Uterus (tissue), 4 donors: Measurements from ENCODE around the gene NUDT1. TPM values are rescaled to one million over a fixed set of nuclear protein-coding genes. Genes with fewer than 3 reads are reported as not detected.

Source experiments
- DNase-seq, 2 donors: peaks; one replicate each; pipeline ENCODE4 v3.0.0-alpha.2; 2019 to 2020
- H3K27ac ChIP-seq, 2 donors: fragments of 200-600 bp; sonication (generic); 1 replicate in 1 of 2; 2 replicates in 1 of 2; pipeline ENCODE4 v1.5.1; 2016 to 2018
- H3K27me3 ChIP-seq, 2 donors: fragments of 200-600 bp; sonication (generic); one replicate each; pipeline ENCODE4 v1.5.1; 2018 to 2019; ENCODE audit warnings: control low read depth in 1 of 2
- H3K36me3 ChIP-seq, 2 donors: fragments of 200-600 bp; sonication (generic); one replicate each; pipeline ENCODE4 v1.5.1; 2019; ENCODE audit warnings: control low read depth in 1 of 2
- H3K4me1 ChIP-seq, 2 donors: fragments of 200-600 bp; sonication (generic); one replicate each; pipeline ENCODE4 v1.5.1; 2018 to 2019; ENCODE audit warnings: control low read depth in 1 of 2
- H3K4me3 ChIP-seq, 2 donors: fragments of 200-600 bp; sonication (generic); 1 replicate in 1 of 2; 2 replicates in 1 of 2; pipeline ENCODE4 v1.5.1; 2018 to 2019; ENCODE audit warnings: mild to moderate bottlenecking in 1 of 2
- H3K9me3 ChIP-seq, 2 donors: fragments of 200-600 bp; sonication (generic); one replicate each; pipeline ENCODE4 v1.5.1; 2019; ENCODE audit warnings: control low read depth in 1 of 2
- CTCF ChIP-seq, 4 experiments: fragments of 200-600 bp in 2 of 4; fragments of 450-650 bp in 2 of 4; sonication (generic) in 2 of 4; IDR thresholded peaks; one replicate each; pipeline ENCODE4 v1.5.1; 2016 to 2019; ENCODE audit warnings: antibody characterized with exemption in 4 of 4, mild to moderate bottlenecking in 2 of 4, moderate library complexity in 1 of 4
- POLR2A ChIP-seq, 2 donors: fragments of 450-650 bp; IDR thresholded peaks; one replicate each; pipeline ENCODE4 v1.6.1; 2016; ENCODE audit warnings: antibody characterized with exemption in 2 of 2, mild to moderate bottlenecking in 1 of 2, moderate library complexity in 1 of 2
- intact Hi-C: fragments of 100-400 bp; cut with DNase I; formaldehyde crosslinking; loops from one replicate; pipeline ENCODE4 v1.15.1; 2023; ENCODE audit warnings: low total_unique reads
- total RNA-seq, 4 donors: library from RNA; depleted of rRNA in 3 of 4; stranded (reverse); fragments of >200 nt in 3 of 4; gene quantifications; one replicate each; pipeline versions ENCODE4 v1.1.0 to v1.2.4, GENCODE V29; 2014 to 2023
- donor health status: DM: yes; HTN: yes; CAD: no.

The NUDT1 gene
- total RNA-seq, 4 donors from 2014 or later: 2.4 to 13.1 (median 7.6) TPM; not detected in 1

DNA sequence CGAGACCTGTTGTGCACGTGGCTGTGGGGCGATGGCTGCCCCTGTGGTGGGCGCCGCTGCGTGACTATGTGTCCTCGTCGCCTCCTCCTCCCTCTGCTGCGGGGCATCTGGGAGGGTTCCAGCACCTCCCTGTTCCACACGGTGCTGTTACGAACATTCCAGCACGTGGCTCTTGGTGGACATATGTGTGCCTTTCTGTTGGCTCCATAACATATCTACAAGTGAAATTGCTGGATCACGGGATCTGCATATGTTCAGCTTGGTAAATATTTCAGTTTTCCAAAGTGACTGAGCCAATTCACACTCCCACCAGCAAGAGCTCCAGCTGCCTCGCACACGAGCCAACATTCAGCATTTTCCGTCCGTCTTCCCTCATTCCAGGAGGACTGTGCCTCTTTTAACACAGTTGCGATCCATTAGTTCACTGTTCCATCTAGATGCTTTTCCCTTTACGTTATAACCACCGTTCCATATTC is 47.1 kb downstream of the NUDT1 start:
- Histone ChIP-seq H3K4me3 (no peak overlapping the region), H3K27me3 (no peaks in the 10 kb centered on the region), H3K27ac (peak overlapping the region in 1 of 2 donors; percentile 10), H3K9me3 (no peaks in the 10 kb centered on the region), H3K36me3 (no peaks in the 10 kb centered on the region), H3K4me1 (no peaks in the 10 kb centered on the region)
- intact Hi-C loops: no loop called here
- no peak for DNase-seq
- TF ChIP-seq CTCF (IDR thresholded peaks at IDR 0.05) (no peak), POLR2A (IDR thresholded peaks at IDR 0.05) (no peak)

- peak overlapping the region in 1 of 2 donors; percentile 10 for H3K27ac ChIP-seq
- no peaks in the 10 kb centered on the region for H3K9me3 ChIP-seq
- H3K4me1 ChIP-seq: no peaks in the 10 kb centered on the region
- TF ChIP-seq CTCF (IDR thresholded peaks at IDR 0.05) (no peak), POLR2A (IDR thresholded peaks at IDR 0.05) (no peak)
- no peak overlapping the region for H3K4me3 ChIP-seq
- H3K27me3 ChIP-seq: no peaks in the 10 kb centered on the region
- no peaks in the 10 kb centered on the region for H3K36me3 ChIP-seq
- intact Hi-C loops: no loop called here
- DNase-seq: no peak
These were observed 47.6 kb downstream of the NUDT1 start for GRCh38 chr7:2289621-2290020.

GRCh38 chr7:2290877-2291276 is 48.9 kb downstream of the NUDT1 start:
- intact Hi-C loops: no loop called here
- DNase-seq: no peak
- Histone ChIP-seq H3K27me3 (no peaks in the 10 kb centered on the region), H3K9me3 (no peaks in the 10 kb centered on the region), H3K4me3 (no peak overlapping the region), H3K4me1 (no peaks in the 10 kb centered on the region), H3K36me3 (no peaks in the 10 kb centered on the region), H3K27ac (no peak overlapping the region)
- TF ChIP-seq CTCF (IDR thresholded peaks at IDR 0.05): no peak
- TF ChIP-seq POLR2A (IDR thresholded peaks at IDR 0.05): no peak

GRCh38 chr7:2295936-2296620 is 54.1 kb downstream of the NUDT1 start:
- H3K36me3 ChIP-seq: no peaks in the 10 kb centered on the region
- no peaks in the 10 kb centered on the region for H3K27me3 ChIP-seq
- H3K27ac ChIP-seq: no peak overlapping the region
- no peak for TF ChIP-seq CTCF (IDR thresholded peaks at IDR 0.05)
- no peak for TF ChIP-seq POLR2A (IDR thresholded peaks at IDR 0.05)
- H3K4me1 ChIP-seq: no peaks in the 10 kb centered on the region
- H3K4me3 ChIP-seq: no peak overlapping the region
- no peaks in the 10 kb centered on the region for H3K9me3 ChIP-seq
- DNase-seq: no peak
- intact Hi-C loops: no loop called here

- no peak overlapping the region for H3K27ac ChIP-seq
- H3K4me3 ChIP-seq: no peak overlapping the region
- H3K4me1 ChIP-seq: no peaks in the 10 kb centered on the region
- no peaks in the 10 kb centered on the region for H3K27me3 ChIP-seq
- H3K9me3 ChIP-seq: no peaks in the 10 kb centered on the region
- intact Hi-C loops: no loop called here
- H3K36me3 ChIP-seq: no peaks in the 10 kb centered on the region
- no peak for TF ChIP-seq POLR2A (IDR thresholded peaks at IDR 0.05)
- no peak for TF ChIP-seq CTCF (IDR thresholded peaks at IDR 0.05)
- DNase-seq: no peak
These were observed 54.8 kb downstream of the NUDT1 start for GRCh38 chr7:2296832-2297231.
